ENCODE results near the gene CCSER2.

Gene CCSER2

DNA sequence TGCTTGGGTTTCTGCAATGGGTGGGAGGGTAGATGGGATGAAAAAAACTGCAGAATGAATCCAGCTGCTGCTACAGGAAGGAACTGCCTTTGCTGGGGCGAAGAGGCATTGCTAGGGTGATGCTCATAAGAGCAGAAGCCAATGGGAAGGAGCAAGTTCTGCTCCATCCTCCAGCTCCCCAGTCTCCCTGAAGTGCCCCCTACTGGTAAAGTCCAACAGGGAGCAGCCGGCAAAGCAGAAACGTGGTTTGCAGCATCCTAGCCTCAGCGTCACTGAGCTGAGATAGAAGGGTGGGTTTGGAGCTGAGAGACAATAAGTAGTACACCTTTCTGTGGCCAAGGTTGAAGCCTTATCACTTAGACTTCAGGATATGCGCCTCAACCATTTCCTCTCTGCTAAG lies 220.5 kb downstream of the CCSER2 start:
- DNase-seq (ENCODE audit: low read depth) = no peak

DNA sequence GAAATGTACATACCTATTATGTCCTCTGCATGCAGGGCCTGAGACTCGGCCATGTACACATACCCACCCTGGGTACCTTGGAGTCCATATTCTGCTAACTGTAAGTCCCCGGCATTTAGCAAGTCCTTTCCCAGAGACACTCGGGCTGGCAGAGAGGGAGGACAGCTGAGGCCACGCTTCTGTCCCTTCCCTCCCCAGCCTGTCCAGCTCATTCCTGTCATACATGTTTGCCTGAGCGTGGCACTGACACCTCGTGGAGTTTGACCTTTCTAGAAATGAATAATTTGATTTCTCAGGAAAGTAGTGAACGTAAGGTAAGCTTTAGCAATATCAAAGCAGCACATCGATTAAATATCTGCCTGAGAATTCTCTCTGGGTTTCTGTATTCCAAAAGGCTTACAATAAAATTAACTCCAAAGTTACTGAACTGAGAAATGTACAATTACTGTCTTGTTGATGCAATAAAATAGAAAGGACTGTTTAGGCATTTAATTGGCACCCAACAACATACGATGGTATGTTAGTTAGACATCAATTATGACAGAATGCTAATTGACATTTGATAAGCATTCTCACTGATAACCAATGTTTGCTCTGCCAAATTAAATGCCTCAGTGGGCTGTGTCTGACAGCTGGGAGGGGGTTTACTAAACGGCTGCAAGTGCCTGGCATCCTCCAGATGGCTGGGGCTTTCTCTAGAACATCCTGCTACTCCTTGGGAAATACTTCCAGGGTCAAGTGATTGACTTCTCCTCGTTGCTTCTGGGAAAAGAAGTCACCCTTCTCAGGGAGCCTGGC lies 221.2 kb downstream of the CCSER2 start:
- DNase-seq (ENCODE audit: low read depth) = no peak

DNA sequence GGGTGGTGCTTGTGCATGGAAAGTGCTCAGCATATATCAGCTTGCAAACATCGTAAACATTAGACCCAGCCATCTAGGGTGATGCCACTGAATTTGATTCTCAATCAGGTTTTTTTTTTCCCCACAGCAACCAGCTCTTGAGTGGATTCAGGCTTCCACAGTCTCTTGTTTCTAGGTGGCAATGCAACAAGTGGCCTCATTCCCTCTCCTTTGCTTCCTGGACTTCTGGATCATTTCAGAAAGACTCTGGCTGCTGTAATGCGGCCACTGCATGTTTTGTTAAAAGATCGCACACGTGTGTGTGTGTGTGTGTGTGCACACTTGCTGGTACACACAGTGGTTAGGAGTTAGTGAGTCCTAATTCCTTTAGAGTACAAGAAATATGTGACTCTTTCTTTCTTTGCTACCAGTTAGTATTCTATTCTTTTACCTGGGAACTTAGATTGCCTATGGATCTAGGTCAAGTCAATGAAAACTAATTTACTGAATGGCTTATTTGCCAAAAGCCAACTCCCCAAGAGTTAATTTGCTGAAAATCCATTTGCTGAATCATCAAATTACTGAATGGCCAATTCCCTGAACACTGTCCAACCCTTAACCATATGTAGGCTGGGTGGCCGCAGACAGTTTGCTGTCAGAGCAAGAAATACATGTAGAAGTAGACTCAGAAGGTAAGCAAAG lies 222.5 kb downstream of the CCSER2 start:
- no peak for DNase-seq (ENCODE audit: low read depth)

DNA sequence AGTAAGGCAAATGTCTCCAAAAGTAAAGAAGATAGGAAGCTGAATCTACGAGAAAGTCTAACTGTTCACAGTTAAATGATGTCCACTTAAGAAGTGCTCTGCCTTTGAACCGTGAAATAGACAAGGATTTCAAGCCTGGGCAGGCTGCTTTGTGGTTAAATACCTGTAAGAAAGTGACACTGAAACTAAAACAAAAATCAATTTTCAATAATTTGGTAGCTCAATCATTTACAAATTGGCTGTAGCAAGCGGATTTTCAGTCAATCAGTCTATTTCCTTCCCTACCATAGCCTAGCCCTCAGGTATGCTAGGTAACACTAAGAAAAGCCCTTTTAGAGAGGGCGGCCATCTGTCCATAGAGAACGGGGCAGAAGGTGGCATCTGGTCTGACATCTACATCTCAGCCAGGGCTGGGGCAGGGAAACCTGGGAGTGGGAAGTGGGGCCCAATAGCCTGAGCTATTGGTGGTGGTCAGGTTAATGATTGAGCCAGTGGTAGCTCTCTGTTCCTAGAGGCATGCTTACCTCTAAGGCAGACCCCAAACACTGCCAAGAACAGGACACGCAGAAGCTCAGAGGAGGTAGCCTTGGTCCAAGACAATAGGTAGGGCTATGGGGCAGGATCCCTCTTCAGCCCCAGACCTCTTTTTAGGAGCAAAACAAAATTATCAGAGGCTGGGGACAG lies 223.2 kb downstream of the CCSER2 start:
- no peak for DNase-seq (ENCODE audit: low read depth)

DNA sequence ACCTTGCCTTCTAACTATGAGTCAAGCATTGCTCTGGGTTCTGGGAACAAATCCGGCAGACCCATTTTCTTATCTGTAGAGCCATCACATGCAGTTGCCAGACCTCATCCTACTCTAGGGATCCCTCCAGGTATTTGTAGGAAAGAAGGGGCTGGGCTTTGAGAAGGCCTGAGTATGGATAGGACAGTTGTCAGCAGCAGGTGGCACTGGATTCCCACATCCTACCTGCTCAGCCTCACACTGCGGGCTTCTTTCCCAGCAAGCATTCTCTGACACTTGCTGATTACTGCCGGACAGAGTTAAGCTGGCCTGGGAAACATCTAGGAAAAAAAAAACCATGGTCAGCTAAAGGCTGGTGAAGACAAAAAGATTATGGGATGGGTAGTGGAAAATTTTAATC lies 224.1 kb downstream of the CCSER2 start:
- no peak for DNase-seq (ENCODE audit: low read depth)

DNA sequence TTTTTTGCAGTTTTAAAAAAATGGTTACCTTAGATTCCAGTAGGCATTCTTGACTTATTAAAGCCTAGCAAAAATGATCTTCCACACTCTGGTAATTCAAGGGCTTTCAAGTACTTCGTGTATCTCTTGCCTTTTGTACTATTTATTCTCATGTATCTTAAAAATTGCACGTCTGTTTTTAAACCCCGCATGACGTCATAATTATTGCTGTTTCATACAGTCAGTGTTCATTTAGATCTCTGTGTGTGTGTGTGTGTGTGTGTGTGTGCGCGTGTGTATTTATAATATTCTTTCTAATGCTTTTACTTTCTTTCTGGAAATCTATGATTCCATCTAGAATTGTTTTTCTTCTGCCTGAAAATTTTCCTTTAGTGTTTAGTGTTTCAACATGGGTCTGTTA lies 234.2 kb downstream of the CCSER2 start:
- DNase-seq (ENCODE audit: low read depth) = no peak

DNA sequence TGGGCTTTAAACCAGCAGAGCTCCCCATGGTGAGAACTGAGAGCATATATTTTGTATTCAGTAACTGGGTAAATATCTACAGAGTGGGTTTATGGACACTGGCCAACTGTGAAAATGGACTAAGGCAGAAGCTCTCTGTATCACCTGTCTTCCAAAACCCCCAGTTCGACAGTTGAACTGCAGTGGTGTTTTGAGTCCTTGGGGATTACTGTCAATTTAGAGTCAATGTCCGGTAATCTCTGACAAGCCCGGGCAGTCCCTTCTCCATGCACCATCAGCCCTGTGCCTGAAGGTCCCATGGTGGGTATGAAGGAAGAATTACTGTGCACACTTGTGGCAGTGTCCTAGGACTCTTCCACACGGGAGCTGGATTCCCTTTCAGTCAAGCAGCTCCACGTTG lies 235.0 kb downstream of the CCSER2 start:
- no peak for DNase-seq (ENCODE audit: low read depth)

DNA sequence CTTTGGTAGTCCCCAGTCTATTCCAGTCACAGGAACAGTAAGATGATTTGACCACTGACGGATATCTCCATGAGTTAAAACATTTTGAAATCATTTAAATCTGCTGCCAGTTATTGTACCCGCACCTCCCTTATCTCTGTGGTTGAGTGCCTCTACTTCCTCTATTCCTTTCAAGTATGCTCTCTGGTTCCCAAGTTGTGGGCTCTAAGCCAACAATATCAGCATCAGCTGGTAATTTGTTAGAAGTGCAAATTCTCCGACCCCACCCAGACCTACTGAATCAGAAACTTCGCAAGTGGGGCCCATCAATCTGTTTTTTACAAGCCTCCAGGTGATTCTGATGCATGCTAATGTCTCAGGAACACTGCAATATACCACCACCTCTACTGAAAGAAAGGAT lies 235.5 kb downstream of the CCSER2 start:
- DNase-seq (ENCODE audit: low read depth) = no peak

DNA sequence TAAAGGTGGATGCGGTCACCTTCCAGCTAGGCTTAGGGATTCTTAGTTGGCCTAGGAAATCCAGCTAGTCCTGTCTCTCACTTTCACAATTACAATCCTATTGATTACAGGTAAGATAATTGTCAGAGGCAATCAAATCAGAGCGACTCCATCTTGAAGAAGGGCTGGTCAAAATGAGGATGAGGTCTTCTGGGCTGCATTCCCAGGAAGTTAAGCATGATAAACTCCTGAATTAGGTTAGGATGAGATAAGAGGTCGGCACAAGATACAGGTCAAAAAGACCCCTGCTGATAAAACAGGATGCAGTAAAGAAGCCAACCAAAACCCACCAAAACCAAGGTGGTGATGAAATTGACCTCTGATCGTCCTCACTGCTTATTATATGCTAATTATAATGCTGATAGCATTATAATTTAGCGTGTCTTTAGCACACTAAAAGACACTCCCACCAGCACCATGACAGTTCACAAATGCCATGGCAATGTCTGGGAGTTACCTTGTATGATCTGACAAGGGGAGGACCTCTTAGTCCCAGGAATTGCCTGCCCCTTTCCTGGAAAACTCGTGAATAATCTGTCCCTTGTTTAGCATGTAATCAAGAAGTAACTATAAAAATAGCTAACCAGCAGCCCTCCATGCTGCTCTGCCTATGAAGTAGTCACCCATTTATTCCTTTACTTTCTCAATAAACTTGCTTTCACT lies 237.6 kb downstream of the CCSER2 start:
- DNase-seq (ENCODE audit: low read depth) = no peak

DNA sequence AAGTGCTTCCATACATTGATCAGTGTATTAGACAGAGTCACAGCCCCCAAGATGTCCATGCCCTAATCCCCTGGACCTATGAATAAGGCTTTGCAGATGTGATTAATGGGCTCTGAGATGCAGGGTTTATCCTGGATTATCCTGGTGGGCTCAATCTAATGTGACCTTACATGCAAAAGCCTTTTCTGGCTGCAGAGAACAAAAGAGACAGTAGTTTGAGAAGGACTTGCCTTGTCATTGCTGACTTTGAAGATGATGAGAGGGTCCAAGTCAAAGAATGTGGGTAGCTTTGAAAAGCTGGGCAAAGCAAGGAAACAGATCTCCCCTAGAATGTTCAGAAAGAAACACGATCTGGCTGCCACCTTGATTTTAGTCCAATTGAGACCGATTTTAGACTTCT lies 238.7 kb downstream of the CCSER2 start:
- DNase-seq (ENCODE audit: low read depth) = no peak

Measured in stimulated activated CD8-positive, alpha-beta memory T cell treated with anti-CD3 and anti-CD28 coated beads, Interleukin-15, amount 100 ng/mL, for 24 hours (primary cell).